Astrocyte (in vitro differentiated cells and primary cell): ENCODE results near the gene MYCN. TPM values are rescaled to one million over a fixed set of nuclear protein-coding genes. Genes with fewer than 3 reads are reported as not detected.

Experiments used
- DNase-seq: peaks from one replicate; pipeline ENCODE4 v3.0.0-alpha.2; 2010; ENCODE audit warnings: low read depth
- FAIRE-seq: peaks from 2 replicates; lab custom pipeline; 2011; peaks lifted over from hg19 to GRCh38; lab: Jason Lieb, UNC
- H2AFZ ChIP-seq: 2 replicates; pipeline ENCODE4 v1.6.0; 2012; ENCODE audit warnings: low read depth, low read length, inconsistent platforms
- H3K27ac ChIP-seq: 2 replicates; pipeline ENCODE4 v1.5.1; 2011; ENCODE audit warnings: low read depth, low read length, inconsistent platforms
- H3K27me3 ChIP-seq: 2 replicates; pipeline ENCODE4 v1.6.0; 2011; ENCODE audit warnings: low read length, inconsistent platforms; ENCODE audit not compliant: insufficient read depth
- H3K36me3 ChIP-seq: 2 replicates; pipeline ENCODE4 v1.5.1; 2011; ENCODE audit warnings: low read length, inconsistent platforms; ENCODE audit not compliant: insufficient read depth
- H3K4me1 ChIP-seq: 2 replicates; pipeline ENCODE4 v1.5.1; 2011; ENCODE audit warnings: low read length, inconsistent platforms; ENCODE audit not compliant: insufficient read depth
- H3K4me2 ChIP-seq: 2 replicates; pipeline ENCODE4 v1.6.0; 2012; ENCODE audit warnings: low read length, inconsistent platforms
- H3K4me3 ChIP-seq: 2 replicates; pipeline ENCODE4 v1.5.1; 2011; ENCODE audit warnings: low read depth, mild to moderate bottlenecking, low read length, inconsistent platforms; ENCODE audit not compliant: insufficient read depth
- H3K79me2 ChIP-seq: 2 replicates; pipeline ENCODE4 v1.6.0; 2012; ENCODE audit warnings: mild to moderate bottlenecking, low read length, inconsistent platforms; ENCODE audit not compliant: insufficient read depth
- H3K9ac ChIP-seq: 2 replicates; pipeline ENCODE4 v1.6.0; 2012; ENCODE audit warnings: mild to moderate bottlenecking, low read length, inconsistent platforms
- H3K9me3 ChIP-seq: 2 replicates; pipeline ENCODE4 v1.5.1; 2012; ENCODE audit warnings: low read depth, mild to moderate bottlenecking, low read length, inconsistent platforms; ENCODE audit not compliant: insufficient read depth
- H4K20me1 ChIP-seq: 2 replicates; pipeline ENCODE4 v1.6.0; 2012; ENCODE audit warnings: low read length, inconsistent platforms; ENCODE audit not compliant: insufficient read depth
- H3K27ac Mint-ChIP-seq: one replicate; pipeline ENCODE4 v1.8.0; 2021; ENCODE audit warnings: mild to moderate bottlenecking, mixed read lengths; ENCODE audit not compliant: unreplicated experiment
- H3K27me3 Mint-ChIP-seq: one replicate; pipeline ENCODE4 v1.8.0; 2021; ENCODE audit warnings: low read depth, mixed read lengths; ENCODE audit not compliant: unreplicated experiment
- H3K36me3 Mint-ChIP-seq: one replicate; pipeline ENCODE4 v1.8.0; 2021; ENCODE audit warnings: low read depth, mixed read lengths; ENCODE audit not compliant: unreplicated experiment
- H3K4me1 Mint-ChIP-seq: one replicate; pipeline ENCODE4 v1.8.0; 2021; ENCODE audit warnings: low read depth, mixed read lengths; ENCODE audit not compliant: unreplicated experiment
- H3K4me3 Mint-ChIP-seq: one replicate; pipeline ENCODE4 v1.8.0; 2021; ENCODE audit warnings: mild to moderate bottlenecking, moderate library complexity, mixed read lengths; ENCODE audit not compliant: unreplicated experiment
- H3K9me3 Mint-ChIP-seq: one replicate; pipeline ENCODE4 v1.8.0; 2021; ENCODE audit warnings: mild to moderate bottlenecking, mixed read lengths; ENCODE audit not compliant: unreplicated experiment
- EZH2 ChIP-seq: IDR thresholded peaks from 2 replicates; pipeline ENCODE4 v1.6.1; 2012; ENCODE audit warnings: mild to moderate bottlenecking, low read length, inconsistent platforms; ENCODE audit not compliant: insufficient read depth
- total RNA-seq: library from RNA; stranded (reverse); gene quantifications from 2 replicates; pipeline ENCODE4 v1.2.1, GENCODE V29; 2021
- TF ChIP-seq, protein P1 (sequence below): IDR thresholded peaks from 2 replicates; pipeline ENCODE4 v1.5.1; 2011; ENCODE audit warnings: low read depth, mild to moderate bottlenecking, inconsistent platforms, low read length, moderate library complexity; ENCODE audit not compliant: insufficient read depth

MYCN gene
- total RNA-seq, 1 donor from 2014 or later, result 2.6 TPM

DNA sequence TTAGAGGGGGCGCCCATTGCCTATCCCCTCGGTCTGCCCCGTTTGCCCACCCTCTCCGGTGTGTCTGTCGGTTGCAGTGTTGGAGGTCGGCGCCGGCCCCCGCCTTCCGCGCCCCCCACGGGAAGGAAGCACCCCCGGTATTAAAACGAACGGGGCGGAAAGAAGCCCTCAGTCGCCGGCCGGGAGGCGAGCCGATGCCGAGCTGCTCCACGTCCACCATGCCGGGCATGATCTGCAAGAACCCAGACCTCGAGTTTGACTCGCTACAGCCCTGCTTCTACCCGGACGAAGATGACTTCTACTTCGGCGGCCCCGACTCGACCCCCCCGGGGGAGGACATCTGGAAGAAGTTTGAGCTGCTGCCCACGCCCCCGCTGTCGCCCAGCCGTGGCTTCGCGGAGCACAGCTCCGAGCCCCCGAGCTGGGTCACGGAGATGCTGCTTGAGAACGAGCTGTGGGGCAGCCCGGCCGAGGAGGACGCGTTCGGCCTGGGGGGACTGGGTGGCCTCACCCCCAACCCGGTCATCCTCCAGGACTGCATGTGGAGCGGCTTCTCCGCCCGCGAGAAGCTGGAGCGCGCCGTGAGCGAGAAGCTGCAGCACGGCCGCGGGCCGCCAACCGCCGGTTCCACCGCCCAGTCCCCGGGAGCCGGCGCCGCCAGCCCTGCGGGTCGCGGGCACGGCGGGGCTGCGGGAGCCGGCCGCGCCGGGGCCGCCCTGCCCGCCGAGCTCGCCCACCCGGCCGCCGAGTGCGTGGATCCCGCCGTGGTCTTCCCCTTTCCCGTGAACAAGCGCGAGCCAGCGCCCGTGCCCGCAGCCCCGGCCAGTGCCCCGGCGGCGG is 1.7 kb downstream of the MYCN start:
- Histone ChIP-seq H3K27me3 (peaks cover 35% of the 10 kb centered on the region), H3K36me3 (no peaks in the 10 kb centered on the region), H3K9me3 (no peaks in the 10 kb centered on the region), H3K9ac (no peak overlapping the region), H3K4me2 (peak overlapping the region; percentile 81), H4K20me1 (no peaks in the 10 kb centered on the region), H3K4me1 (no peaks in the 10 kb centered on the region), H3K27ac (no peak overlapping the region), H3K79me2 (no peaks in the 10 kb centered on the region), H2AFZ (peak overlapping the region; percentile 39), H3K4me3 (peak overlapping the region; percentile 44)
- no peak overlapping the region for H3K27ac Mint-ChIP-seq
- TF ChIP-seq, protein P1, sequence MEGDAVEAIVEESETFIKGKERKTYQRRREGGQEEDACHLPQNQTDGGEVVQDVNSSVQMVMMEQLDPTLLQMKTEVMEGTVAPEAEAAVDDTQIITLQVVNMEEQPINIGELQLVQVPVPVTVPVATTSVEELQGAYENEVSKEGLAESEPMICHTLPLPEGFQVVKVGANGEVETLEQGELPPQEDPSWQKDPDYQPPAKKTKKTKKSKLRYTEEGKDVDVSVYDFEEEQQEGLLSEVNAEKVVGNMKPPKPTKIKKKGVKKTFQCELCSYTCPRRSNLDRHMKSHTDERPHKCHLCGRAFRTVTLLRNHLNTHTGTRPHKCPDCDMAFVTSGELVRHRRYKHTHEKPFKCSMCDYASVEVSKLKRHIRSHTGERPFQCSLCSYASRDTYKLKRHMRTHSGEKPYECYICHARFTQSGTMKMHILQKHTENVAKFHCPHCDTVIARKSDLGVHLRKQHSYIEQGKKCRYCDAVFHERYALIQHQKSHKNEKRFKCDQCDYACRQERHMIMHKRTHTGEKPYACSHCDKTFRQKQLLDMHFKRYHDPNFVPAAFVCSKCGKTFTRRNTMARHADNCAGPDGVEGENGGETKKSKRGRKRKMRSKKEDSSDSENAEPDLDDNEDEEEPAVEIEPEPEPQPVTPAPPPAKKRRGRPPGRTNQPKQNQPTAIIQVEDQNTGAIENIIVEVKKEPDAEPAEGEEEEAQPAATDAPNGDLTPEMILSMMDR, result no peak
- peak; percentile 91 for TF ChIP-seq EZH2
- H3K36me3 Mint-ChIP-seq, result no peaks in the 10 kb centered on the region
- H3K4me1 Mint-ChIP-seq, result no peaks in the 10 kb centered on the region
- FAIRE-seq, result no peak
- no peak for DNase-seq
- H3K4me3 Mint-ChIP-seq, result peak overlapping the region; percentile 82
- H3K27me3 Mint-ChIP-seq, result peaks cover 20% of the 10 kb centered on the region
- H3K9me3 Mint-ChIP-seq, result no peaks in the 10 kb centered on the region

DNA sequence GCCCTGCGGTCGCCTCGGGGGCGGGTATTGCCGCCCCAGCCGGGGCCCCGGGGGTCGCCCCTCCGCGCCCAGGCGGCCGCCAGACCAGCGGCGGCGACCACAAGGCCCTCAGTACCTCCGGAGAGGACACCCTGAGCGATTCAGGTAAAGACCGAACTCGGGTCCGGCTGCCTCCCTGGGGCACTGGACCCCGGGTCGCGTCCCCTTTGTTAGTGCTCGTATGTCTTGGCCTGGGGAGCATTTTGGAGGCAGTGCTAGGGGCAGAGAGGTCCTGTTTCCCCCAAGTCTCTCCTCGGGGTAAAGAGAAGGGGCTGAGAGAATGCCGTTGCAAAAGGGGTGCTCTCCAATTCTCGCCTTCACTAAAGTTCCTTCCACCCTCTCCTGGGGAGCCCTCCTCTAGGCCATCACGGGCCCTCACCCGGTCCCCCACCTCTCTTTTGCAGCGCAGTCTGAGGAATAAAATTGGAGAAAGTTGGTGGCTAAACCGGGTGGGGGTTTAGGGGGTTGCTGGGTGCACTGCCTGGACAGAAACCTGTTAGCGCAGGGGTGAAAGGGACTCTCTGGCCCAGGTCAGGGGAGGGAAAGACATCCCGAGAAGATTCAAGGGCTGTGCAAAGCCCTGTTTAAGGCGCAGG is 2.5 kb downstream of the MYCN start:
- Mint-ChIP-seq H3K9me3 (no peaks in the 10 kb centered on the region), H3K36me3 (no peaks in the 10 kb centered on the region), H3K27me3 (peaks cover 14% of the 10 kb centered on the region), H3K27ac (no peak overlapping the region), H3K4me3 (peak overlapping the region; percentile 75), H3K4me1 (no peaks in the 10 kb centered on the region)
- TF ChIP-seq EZH2, result no peak
- TF ChIP-seq, protein P1, result no peak
- FAIRE-seq (no peak), DNase-seq (no peak)
- H3K4me2 ChIP-seq, result peak overlapping the region; percentile 81
- peaks cover 35% of the 10 kb centered on the region for H3K27me3 ChIP-seq
- no peaks in the 10 kb centered on the region for H3K79me2 ChIP-seq
- no peak overlapping the region for H2AFZ ChIP-seq
- no peaks in the 10 kb centered on the region for H3K36me3 ChIP-seq
- no peaks in the 10 kb centered on the region for H3K4me1 ChIP-seq
- no peak overlapping the region for H3K4me3 ChIP-seq
- no peak overlapping the region for H3K27ac ChIP-seq
- H4K20me1 ChIP-seq, result no peaks in the 10 kb centered on the region
- H3K9ac ChIP-seq, result no peak overlapping the region
- H3K9me3 ChIP-seq, result no peaks in the 10 kb centered on the region
